ENCODE measurements around the gene ABHD17C. TPM values are rescaled to one million over a fixed set of nuclear protein-coding genes. Genes with fewer than 3 reads are reported as not detected.

Gene ABHD17C
- total RNA-seq, 2 donors from 2014 or later: 20.9 to 21.5 TPM

GRCh38 chr15:80703081-80703480, 8.0 kb downstream of the ABHD17C start:
- H3K4me1 ChIP-seq (ENCODE audit: control insufficient read depth, insufficient read depth, low read length): no peaks in the 10 kb centered on the region
- H3K4me3 ChIP-seq (ENCODE audit: low read length): no peak overlapping the region
- WGBS, 2 experiments (ENCODE audit: insufficient coverage in 1 of 2, insufficient read length in 1 of 2): 76 to 79% methylated on average over 3 to 5 of the region's 5 CpGs
- H3K9me3 Mint-ChIP-seq: no peaks in the 10 kb centered on the region
- H3K36me3 Mint-ChIP-seq (ENCODE audit: low read depth): peaks cover 8% of the 10 kb centered on the region
- H3K9me3 ChIP-seq (ENCODE audit: control insufficient read depth, low read length): peaks cover 7% of the 10 kb centered on the region
- no peak for TF ChIP-seq CTCF (conservative IDR thresholded peaks at IDR 0.05)
- no peak overlapping the region for H3K27ac Mint-ChIP-seq
- peaks cover 42% of the 10 kb centered on the region for H3K4me1 Mint-ChIP-seq
- H3K4me3 Mint-ChIP-seq: no peak overlapping the region
- no peak overlapping the region for H3K9ac ChIP-seq (ENCODE audit: extremely low read depth, low read length, poor library complexity, severe bottlenecking)
- H3K36me3 ChIP-seq (ENCODE audit: control insufficient read depth, insufficient read depth, low read length): peaks cover 13% of the 10 kb centered on the region
- DNase-seq: no peak
- no peak overlapping the region for H3K27ac ChIP-seq (ENCODE audit: low read depth, low read length)
- H3K27me3 ChIP-seq (ENCODE audit: control insufficient read depth, insufficient read depth, low read length, poor library complexity, severe bottlenecking): no peaks in the 10 kb centered on the region
- no peaks in the 10 kb centered on the region for H3K27me3 Mint-ChIP-seq (ENCODE audit: insufficient read depth)

GRCh38 chr15:80703965-80704364, 8.9 kb downstream of the ABHD17C start:
- H3K27ac ChIP-seq (ENCODE audit: low read depth, low read length): no peak overlapping the region
- Mint-ChIP-seq H3K36me3 (ENCODE audit: low read depth) (peaks cover 4% of the 10 kb centered on the region), H3K9me3 (no peaks in the 10 kb centered on the region), H3K27me3 (ENCODE audit: insufficient read depth) (no peaks in the 10 kb centered on the region), H3K27ac (no peak overlapping the region), H3K4me3 (no peak overlapping the region), H3K4me1 (peaks cover 38% of the 10 kb centered on the region)
- peaks cover 12% of the 10 kb centered on the region for H3K36me3 ChIP-seq (ENCODE audit: control insufficient read depth, insufficient read depth, low read length)
- no peaks in the 10 kb centered on the region for H3K27me3 ChIP-seq (ENCODE audit: control insufficient read depth, insufficient read depth, low read length, poor library complexity, severe bottlenecking)
- TF ChIP-seq CTCF (conservative IDR thresholded peaks at IDR 0.05): no peak
- H3K9me3 ChIP-seq (ENCODE audit: control insufficient read depth, low read length): peaks cover 6% of the 10 kb centered on the region
- H3K4me1 ChIP-seq (ENCODE audit: control insufficient read depth, insufficient read depth, low read length): no peaks in the 10 kb centered on the region
- H3K9ac ChIP-seq (ENCODE audit: extremely low read depth, low read length, poor library complexity, severe bottlenecking): no peak overlapping the region
- no peak for DNase-seq
- WGBS, 2 experiments (ENCODE audit: insufficient coverage in 1 of 2, insufficient read length in 1 of 2): 87 to 92% methylated on average over 3 of the region's 3 CpGs
- no peak overlapping the region for H3K4me3 ChIP-seq (ENCODE audit: low read length)

- H3K4me3 ChIP-seq (ENCODE audit: low read length): no peak overlapping the region
- H3K36me3 ChIP-seq (ENCODE audit: control insufficient read depth, insufficient read depth, low read length): no peaks in the 10 kb centered on the region
- no peak for TF ChIP-seq CTCF (conservative IDR thresholded peaks at IDR 0.05)
- 67 to 73% methylated on average over 7 to 8 of the region's 8 CpGs for WGBS, 2 experiments (ENCODE audit: insufficient coverage in 1 of 2, insufficient read length in 1 of 2)
- no peaks in the 10 kb centered on the region for H3K27me3 ChIP-seq (ENCODE audit: control insufficient read depth, insufficient read depth, low read length, poor library complexity, severe bottlenecking)
- H3K4me1 ChIP-seq (ENCODE audit: control insufficient read depth, insufficient read depth, low read length): no peaks in the 10 kb centered on the region
- H3K27ac ChIP-seq (ENCODE audit: low read depth, low read length): no peak overlapping the region
- Mint-ChIP-seq H3K4me3 (no peak overlapping the region), H3K9me3 (no peaks in the 10 kb centered on the region), H3K36me3 (ENCODE audit: low read depth) (peaks cover 3% of the 10 kb centered on the region), H3K27me3 (ENCODE audit: insufficient read depth) (no peaks in the 10 kb centered on the region), H3K27ac (no peak overlapping the region), H3K4me1 (peaks cover 42% of the 10 kb centered on the region)
- no peak for DNase-seq
- no peak overlapping the region for H3K9ac ChIP-seq (ENCODE audit: extremely low read depth, low read length, poor library complexity, severe bottlenecking)
- H3K9me3 ChIP-seq (ENCODE audit: control insufficient read depth, low read length): no peaks in the 10 kb centered on the region
These were observed 11.1 kb downstream of the ABHD17C start for GRCh38 chr15:80706161-80706560.
